HG02678 (cell line): Measurements from ENCODE around the gene CD37.

ENCODE experiments used
- ATAC-seq: cut with Tn5 transposase; IDR thresholded peaks from one replicate; pipeline ENCODE4 v1.9.1; 2021; ENCODE audit warnings: mild to moderate bottlenecking, moderate library complexity; ENCODE audit not compliant: unreplicated experiment

CD37 gene

DNA sequence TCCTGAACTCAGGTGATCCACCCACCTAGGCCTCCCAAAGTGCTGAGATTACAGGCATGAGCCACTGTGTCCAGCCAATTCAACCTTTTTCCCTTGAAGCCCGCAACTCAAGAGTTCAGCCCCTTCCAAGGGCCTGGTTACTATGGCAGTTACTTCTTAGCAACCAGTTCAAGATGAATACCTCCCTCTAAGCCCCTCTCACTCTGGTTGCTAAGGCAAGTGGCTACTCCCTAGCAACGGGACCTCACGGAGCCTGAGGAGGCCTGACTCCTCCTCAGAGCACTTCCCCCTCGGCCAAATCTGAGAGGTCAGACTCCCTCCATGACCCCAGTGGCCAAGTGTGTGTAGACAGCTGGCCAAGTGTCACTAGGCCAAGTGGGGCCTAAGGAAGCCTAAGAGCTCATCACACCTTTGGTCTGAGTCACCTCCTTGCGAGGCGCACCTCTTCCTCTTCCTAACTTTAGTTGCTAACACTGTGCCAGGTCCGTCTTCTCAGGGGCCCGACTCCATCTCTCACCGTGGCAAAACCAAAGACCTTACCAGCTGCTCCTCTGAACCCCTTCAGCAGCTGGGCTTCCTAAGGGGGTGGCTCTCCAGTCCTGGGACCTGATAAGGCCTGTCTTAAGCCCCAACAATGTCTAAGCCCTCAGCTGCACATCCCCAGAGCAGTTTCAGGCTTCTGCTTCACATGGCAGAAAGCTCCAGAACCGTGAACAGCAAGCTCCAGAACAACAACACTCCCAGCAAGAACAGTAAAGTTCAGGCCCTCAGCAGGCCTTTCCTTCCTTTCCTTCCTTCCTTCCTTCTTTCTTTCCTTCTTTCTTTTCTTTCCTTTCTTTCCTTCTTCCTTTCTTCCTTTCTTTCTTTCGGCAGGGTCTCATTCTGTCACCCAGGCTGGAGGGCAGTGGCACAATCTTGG lies 9.6 kb downstream of the CD37 start:
- no peak for ATAC-seq

DNA sequence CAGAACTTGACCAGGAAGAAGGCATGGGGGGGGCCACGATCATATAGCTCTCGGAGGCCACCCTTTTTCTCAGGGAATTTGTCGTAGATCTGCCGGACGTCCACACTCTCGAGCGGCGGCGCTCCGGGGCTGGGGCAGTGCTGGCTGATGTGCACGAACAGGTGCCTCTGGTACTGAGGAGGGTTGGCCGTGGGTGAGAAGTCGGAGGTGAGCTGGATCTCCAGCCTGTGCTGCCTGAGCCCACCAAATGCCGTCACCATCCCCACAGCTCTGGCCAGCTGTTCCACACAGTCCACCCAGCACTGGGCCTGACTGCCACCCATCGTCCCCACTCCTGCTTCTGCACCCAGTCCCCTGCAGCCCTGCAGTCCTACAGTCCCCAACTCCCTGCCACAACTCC lies 12.0 kb downstream of the CD37 start:
- ATAC-seq, result no peak

DNA sequence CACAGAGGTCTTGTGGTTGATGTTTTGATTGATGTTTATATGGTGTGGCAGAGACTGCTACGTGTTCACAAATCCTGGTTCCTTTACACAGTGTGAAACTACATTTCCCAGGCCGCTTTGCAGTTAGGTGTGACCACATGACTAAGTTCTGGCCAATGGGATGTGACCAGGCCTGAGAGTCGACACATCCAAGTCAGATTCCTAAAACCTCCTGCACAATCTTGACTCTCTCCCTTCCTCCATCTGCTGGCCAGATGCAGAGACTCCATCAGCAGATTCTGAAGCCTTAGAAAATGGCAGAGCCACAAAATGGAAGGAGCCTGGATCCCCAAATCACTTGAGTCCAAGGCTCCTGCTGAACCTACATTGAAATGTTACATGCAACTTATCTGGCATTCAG lies 12.6 kb downstream of the CD37 start:
- ATAC-seq, result no peak

DNA sequence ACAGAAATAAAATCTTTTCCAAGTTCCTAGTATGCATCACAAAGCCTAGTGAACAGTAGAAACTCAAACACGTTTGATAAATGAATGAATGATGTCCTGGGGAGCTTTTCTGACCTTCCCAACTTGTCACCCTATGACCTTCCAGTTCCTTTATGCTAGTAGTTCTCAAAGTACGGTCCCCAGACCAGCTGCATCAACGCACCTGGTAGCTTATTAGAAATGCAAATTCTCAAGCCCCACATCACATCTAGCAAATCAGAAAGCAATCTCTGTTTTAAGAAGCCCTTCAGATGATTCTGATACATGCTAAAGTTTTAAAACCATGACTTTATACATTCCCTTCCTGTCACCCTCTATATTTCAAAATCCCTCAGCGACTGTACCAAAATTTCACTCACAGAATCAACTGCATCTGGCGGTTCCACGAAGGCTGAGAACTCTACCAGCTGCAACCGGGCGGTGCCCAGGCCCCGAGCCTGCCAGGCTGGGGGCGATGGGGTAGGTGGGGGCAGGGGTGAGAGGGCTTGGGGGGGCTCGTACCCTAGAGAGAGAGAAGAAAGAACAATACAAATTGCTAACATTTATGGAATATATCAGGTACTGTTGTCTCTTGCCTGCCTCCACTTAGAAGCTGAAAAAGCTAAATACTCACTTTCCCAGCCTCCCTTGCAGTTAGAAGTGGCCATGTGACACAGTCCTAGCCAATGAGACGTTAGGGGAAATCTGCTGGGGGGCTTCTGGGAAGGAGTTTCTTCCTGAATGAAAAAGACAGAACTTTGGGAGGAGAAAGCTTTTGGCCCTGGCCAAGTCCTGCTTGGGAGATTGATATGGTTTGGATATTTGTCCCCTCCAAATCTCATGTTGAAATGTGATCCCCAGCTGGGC lies 13.3 kb downstream of the CD37 start:
- ATAC-seq, result no peak

DNA sequence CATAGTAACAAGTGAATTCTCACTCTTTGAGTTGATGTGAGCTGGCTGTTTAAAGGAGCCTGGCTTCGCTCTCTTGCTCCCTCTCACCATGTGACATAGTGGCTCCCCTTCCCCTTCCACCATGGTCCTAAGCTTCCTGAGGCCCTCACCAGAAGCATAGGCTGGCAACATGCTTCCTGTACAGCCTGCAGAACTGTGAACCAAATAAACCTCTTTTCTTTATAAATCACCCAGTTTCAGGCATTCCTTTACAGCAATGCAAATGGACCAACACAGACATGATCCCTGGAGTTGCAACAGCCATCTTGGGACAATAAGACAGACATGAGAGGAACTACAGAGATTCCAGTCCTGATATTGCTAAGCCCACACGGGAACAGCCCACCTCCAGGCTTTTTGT lies 14.4 kb downstream of the CD37 start:
- ATAC-seq, result no peak

DNA sequence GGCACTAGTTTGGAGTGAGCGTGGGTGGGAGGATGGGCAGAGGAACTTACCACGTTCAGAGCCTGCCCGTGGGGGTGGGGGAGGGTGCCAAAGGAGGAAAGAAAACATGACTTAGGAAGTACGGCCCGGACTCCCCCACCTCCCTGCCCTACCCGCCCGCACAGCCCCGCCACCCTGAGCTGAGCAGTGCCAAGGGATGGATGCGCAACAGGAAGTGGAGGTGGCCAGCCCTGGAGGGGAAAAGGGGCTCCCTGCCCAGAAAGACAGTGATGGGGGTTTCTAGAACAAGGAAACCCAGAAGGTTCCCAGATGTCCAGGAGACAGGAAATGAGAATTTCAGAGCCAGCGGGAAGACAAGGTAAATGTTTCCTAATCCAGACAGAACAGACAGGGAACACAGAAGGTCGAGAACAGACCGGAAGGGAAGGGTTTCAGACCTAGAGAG lies 20.7 kb downstream of the CD37 start:
- no peak for ATAC-seq

DNA sequence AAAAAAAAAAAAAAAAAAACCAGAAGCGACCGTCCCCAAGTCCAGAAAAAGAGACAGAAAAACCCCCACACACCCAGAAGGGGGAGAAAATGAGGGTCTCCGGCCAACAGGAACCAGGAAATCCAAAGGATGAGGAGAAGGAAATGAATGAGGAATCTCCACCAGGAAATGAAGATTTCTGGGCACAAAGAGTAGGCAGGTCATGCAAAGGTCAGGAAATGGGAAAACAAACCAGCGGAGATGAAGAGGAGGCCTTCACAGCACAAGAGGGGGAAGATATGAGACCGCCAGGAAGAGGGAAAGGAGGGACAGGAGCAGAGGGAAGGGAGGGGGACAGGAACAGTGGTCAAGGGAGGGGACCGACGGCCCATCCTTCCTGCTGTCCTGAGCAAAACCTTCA lies 21.2 kb downstream of the CD37 start:
- no peak for ATAC-seq

DNA sequence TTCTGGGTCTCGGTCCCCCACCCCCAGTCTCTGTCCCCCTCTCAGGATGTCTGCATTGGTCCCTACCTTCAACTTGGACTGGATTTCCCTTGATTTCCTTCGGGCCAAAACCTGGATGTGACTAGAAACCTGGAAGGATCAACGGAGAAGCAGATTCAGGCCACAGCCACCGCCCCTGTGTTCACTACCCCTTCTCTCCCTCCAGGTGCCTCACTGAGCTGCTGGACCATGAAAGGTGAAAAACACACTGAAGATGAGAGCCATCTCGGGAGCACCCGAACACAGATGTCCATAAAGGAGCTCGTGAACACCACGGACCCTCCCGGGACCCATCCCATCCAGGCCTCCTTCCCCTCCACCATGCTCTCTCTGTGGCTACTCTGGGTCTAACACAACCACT lies 22.0 kb downstream of the CD37 start:
- no peak for ATAC-seq

DNA sequence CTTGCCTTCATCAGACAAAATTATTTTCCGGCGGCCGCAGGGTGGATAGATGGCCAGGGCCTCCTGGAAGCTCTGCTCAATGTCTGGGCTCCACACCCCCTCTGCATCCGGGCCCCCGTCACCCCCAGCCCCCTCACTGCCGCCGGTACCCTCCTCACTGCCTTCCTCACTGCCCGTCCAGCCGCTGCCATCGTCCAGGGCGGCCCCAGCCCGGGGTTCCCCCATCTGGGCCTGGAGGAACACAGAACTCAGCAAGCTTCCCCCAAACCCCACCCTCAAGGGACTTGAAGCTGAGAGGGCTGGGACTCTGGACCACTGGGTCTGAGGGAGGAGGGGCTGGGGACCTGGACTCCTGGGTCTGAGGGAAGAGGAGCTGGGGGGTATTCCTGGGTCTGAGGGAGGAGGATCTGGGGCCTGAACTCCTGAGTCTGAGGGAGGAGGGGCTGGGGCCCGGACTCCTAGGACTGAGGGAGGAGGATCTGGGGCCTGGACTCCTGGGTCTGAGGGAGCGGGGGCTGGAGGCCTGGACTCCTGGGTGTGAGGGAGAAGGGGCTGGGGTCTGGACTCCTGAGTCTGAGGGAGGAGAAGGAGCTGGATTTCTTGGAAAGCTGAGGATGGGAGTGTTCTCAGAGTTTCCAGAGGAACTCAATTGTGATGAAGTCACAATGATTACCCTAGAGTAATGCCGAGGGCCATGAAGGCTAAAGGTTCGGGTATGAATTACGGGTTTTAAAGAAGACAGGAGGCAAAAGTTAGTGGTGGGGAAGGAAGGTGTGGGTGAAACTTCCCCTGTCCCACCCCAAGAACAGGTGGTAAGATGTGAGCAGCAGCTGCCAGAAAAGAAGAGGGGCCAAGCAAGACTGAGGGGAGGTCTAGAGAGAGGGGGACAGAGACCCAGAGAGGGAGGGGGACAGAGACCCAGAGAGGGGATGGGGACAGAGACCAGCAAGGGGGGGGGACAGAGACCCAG lies 24.9 kb downstream of the CD37 start:
- ATAC-seq, result no peak

DNA sequence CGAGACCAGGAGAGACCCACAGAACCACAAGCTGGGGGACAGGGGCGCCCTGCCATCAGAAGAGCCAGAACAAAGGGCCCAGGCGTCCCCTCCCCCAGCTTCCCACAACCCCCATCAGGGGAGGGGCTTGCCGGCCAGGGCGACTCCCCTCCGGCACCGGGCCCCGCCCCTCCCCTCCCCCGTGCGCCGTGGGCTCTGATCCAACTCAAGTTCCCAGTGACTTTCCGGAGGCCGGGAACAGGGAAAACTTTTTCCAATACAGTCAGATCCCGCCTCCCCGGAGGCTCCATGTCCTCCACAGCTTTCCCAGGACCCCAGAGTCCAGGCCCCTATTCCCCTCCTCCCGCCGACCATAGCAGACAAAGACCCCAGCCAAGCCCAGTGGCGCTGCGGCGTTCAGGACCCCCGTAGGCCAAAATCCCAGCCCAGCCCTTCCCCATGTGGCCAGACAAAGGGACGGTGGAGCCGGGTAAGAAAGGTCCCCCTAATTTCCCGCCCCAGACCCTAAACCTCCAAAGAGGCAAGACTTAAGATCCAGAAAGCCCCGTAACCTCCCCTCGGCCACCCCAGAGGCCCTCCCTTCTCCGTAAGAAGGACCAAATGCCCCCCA lies 26.3 kb downstream of the CD37 start:
- ATAC-seq, result no peak

DNA sequence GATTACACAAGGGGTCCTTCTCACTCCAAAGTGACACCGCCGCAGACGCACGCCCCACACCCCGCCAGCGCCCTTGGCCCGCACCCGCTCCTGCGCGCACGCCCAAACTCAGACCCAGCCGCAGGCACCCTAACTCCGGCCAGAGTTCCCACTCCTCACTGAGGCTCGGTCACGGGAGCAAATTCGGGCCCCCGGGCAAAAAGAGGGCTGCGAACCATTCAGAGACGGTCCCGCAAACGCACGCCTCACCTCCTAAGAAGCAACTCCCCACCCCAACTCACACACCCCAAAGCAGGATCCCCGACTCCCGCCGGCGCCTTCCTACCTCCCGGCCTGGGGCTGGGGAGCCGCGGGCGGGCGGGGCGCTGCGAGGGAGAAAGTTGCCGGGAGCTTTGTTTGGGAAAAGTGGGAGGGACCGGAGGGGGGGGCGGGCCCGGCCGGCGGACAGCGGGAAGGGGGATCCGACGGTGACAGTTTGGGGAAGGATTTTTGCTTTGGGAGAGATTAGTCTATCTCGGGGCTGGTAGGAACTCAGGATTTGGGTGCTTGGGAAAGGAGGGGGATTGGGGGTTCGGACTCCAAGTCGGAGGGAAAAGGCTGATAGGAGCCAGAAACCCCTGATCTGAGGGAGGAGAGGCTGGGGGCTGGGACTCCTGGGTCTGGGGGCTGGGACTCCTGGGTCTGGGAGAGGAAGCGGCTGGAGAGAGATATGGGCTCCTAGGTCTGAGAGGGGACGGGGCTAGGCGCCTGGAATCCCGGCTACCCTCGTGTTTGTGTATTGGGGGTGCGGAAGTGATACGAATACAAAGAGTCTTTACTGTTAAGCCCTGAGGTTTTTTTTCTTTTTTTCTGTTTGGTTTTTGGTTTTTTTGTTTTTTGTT lies 27.1 kb downstream of the CD37 start, which contains the start of gene TEAD2:
TSS of gene TEAD2 (minus strand) at position 369 of the 881 bp plus-strand sequence. CDS start 2,341 bp downstream, outside the sequence.
- no peak for ATAC-seq

DNA sequence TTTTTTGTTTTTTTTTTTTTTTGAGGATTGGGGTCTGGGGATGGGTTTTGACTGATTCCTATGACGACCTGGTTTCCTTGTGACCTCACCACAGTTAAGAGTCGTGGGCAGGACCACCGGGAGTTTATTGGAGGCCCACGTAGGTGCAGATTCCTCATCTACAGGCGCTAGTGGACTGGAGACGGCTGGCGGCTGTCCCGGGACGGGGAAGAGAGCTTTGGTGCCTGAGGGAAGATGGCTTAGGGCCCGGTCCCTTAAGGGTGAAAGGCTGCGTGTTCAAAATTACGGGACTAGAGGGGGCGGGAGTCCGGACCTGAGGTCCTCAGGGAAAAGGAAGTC lies 27.7 kb downstream of the CD37 start:
- ATAC-seq, result no peak

DNA sequence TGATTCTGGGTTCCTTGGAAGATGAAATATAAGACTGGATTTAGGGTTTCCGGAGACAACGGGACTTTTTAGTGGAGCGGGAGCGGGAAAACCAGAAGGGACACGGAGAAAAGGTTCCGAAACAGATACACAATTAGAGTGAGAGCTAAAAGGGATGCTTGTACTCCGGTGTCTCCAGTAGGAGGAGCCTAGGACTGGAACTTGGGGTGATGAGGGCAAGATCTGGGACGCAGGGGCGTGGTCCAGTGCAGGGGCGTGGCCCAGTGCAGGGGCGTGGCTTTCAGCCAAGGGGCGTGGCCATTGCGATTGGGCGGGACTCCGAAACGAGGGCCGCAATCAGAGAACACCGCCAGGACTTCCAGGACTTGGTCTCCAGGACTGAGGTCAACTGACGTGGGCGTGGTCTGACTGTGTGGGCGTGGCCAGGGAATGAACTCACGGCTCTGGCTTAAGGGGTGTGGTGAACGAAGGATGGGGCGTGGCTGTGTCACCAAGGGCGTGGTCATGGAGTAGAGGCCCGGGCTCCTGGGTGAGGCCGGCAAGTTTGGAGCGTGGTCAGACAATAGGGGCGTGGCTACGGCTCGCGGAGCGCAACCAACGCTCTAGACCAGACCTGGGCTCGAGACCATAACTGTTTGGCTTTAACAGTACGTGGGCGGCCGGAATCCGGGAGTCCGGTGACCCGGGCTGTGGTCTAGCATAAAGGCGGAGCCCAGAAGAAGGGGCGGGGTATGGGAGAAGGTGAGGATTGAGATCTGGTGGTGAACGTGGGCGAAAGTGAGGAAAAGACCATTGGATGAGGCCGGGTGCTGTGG lies 28.3 kb downstream of the CD37 start, which contains the start of gene DKKL1:
TSS of gene DKKL1 (plus strand) at position 610 of the 815 bp plus-strand sequence. CDS start at position 732, 122 bp downstream.
- no peak for ATAC-seq

DNA sequence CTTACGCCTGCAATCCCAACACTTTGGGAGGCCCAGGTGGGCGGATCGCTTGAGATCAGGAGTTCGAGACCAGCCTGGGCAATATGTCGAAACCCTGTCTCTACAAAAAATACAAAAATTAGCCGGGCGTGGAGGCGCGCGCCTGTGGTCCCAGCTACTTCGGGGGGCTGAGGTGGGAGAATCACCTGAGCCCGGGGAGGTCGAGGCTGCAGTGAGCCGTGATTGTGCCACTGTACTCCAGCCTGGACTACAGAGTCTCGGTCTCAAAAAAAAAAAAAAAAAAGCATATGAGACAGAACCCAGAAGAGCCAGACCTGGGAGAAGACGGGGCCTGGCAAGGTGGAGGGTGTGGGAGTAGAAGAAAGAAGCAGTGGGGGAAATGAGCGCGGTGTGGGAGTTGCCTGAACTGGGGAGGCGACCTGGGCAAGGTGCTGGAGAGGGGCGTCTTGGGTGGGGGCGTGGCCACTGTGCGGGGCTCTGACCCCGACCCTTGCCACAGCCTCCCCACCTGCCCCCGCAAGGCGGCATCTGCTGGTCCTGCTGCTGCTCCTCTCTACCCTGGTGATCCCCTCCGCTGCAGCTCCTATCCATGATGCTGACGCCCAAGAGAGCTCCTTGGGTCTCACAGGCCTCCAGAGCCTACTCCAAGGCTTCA lies 29.0 kb downstream of the CD37 start:
- ATAC-seq, result no peak

DNA sequence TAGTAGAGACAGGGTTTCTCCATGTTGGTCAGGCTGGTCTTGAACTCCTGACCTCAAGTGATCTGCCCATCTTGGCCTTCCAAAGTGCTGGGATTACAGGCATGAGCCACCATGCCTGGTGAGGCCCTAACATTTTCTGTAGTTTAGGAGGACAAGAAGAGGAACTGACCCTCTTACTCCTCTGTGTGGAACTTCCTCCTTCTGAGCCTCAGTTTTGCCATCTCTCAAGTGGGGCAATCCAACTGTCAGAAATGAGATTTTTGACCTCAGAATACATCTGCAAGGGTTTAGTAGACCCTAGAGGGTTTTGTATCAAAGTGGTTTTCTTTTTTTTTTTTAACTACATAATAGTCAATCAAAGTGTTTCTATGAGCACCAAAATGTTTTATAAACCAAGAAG lies 30.9 kb downstream of the CD37 start:
- ATAC-seq, result no peak

DNA sequence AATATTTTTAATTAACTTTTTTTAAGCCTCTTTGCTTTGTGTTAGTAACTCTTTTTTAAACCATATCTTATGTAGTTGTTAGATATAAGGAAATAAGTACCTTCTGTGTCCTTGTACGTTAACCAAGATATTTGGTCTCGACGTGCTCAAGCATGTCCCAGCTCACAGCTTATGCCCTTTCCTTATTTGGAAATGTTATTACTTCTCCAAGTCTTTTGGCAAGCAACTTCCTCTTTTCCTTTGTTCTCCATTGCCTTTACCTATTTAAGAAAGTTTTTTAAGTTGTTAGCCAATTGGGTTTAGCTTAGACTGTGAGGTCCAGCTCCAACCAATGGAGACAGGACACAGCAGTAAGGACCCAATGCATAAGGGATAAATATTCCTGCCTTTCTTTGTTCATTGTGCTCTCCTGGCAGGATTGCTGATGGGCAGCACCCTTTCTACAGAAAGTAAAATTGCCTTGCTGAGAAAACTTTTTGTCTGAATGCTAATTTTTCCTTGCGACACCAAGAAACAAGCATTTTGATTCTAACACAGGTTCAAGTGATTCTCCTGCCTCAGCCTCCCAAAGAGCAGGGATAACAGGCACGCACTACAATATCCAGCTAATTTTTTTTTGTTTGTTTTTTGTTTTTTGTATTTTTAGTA lies 33.6 kb downstream of the CD37 start:
- no peak for ATAC-seq

DNA sequence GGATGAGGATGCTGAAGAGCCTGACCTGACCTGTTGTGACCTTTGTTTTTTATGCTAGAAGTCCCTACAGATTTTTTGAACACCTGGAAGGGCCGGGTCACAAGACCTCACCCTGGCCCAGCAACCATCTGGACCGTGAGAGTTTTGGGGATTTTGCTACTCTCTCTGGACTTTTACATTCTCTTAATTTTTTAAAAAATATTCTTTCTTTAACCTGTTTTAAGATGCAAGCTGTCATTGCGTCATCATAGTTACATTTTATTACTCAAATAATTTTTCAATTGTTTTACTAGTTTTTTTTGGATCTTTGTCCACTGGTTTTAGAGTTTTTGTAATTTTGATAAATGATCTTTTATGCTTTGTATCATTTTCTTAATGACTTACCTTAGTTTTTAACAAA lies 36.0 kb downstream of the CD37 start:
- no peak for ATAC-seq
